Posterior vena cava (tissue), 2 donors: ENCODE measurements around the gene TSNAXIP1. TPM values are rescaled to one million over a fixed set of nuclear protein-coding genes. Genes with fewer than 3 reads are reported as not detected.

Experiments
- DNase-seq: peaks from one replicate; pipeline ENCODE4 v3.0.0-alpha.2; 2020; ENCODE audit warnings: low spot score
- intact Hi-C, 2 donors: fragments of 100-400 bp; cut with DNase I; formaldehyde crosslinking; loops; one replicate each; pipeline versions ENCODE4 v1.14.1 to v1.14.2; 2022 to 2023
- total RNA-seq, 2 donors: library from RNA; stranded (reverse); fragmentation: NEBNext Ultra II Directional; extraction: Animal tissue kit (Norgen Biotek cat#: 25700); gene quantifications; one replicate each; pipeline ENCODE4 v1.2.1, GENCODE V29; 2021
- donor health status: DM: yes; HTN: yes; CAD: no.
- donor health status: DM: yes; HTN: yes; CAD: no.

Gene TSNAXIP1
- total RNA-seq, 2 donors from 2014 or later: 0.37 to 0.52 TPM

- no peak for DNase-seq
- intact Hi-C loops: no loop called here
Measured at GRCh38 chr16:67780847-67781564, 25.7 kb upstream of the TSNAXIP1 start.

- intact Hi-C loops: no loop called here
Measured at GRCh38 chr16:67781565-67781921, 25.1 kb upstream of the TSNAXIP1 start.

GRCh38 chr16:67782567-67783352, 23.9 kb upstream of the TSNAXIP1 start:
- DNase-seq: no peak
- intact Hi-C loops: no loop called here

More at GRCh38 chr16:67781565-67781921, 25.1 kb upstream of the TSNAXIP1 start:
- DNase-seq: no peak

- intact Hi-C loops: no loop called here
- DNase-seq: no peak
Measured at GRCh38 chr16:67783353-67783725, 23.4 kb upstream of the TSNAXIP1 start.

GRCh38 chr16:67786491-67786890, 20.2 kb upstream of the TSNAXIP1 start:
- DNase-seq: no peak
- intact Hi-C loops: no loop called here

- DNase-seq: no peak
- intact Hi-C loops: no loop called here
Measured at GRCh38 chr16:67790071-67790470, 16.6 kb upstream of the TSNAXIP1 start.

GRCh38 chr16:67796099-67796718, 10.5 kb upstream of the TSNAXIP1 start:
- intact Hi-C loops: no loop called here
- DNase-seq: no peak

GRCh38 chr16:67800338-67800926, 6.3 kb upstream of the TSNAXIP1 start:
- intact Hi-C loops: loop anchor here in 1 of 2 donors (5.0 kb wide), 1 partner anchor 128 kb away; no protein-coding TSS in a partner anchor
- DNase-seq: no peak

GRCh38 chr16:67801241-67801640, 5.4 kb upstream of the TSNAXIP1 start:
- intact Hi-C loops: loop anchor here in 1 of 2 donors (5.0 kb wide), 1 partner anchor 129 kb away; no protein-coding TSS in a partner anchor
- DNase-seq: no peak

- no peak for DNase-seq
- intact Hi-C loops: loop anchor here in 1 of 2 donors (5.0 kb wide), 1 partner anchor 130 kb away; no protein-coding TSS in a partner anchor
Measured at GRCh38 chr16:67801883-67802282, 4.8 kb upstream of the TSNAXIP1 start.

GRCh38 chr16:67803894-67804293, 2.8 kb upstream of the TSNAXIP1 start:
- intact Hi-C loops: loop anchor here in 1 of 2 donors (5.0 kb wide), 1 partner anchor 132 kb away; no protein-coding TSS in a partner anchor
- no peak for DNase-seq

GRCh38 chr16:67804853-67805542, 1.7 kb upstream of the TSNAXIP1 start:
- no peak for DNase-seq
- intact Hi-C loops: loop anchor here in 1 of 2 donors (5.0 kb wide), 1 partner anchor 133 kb away; no protein-coding TSS in a partner anchor

- no peak for DNase-seq
- intact Hi-C loops: no loop called here
Measured at GRCh38 chr16:67805718-67806427, 816 bp upstream of the TSNAXIP1 start.

GRCh38 chr16:67807148-67807682, 526 bp downstream of the TSNAXIP1 start:
- intact Hi-C loops: no loop called here
- no peak for DNase-seq

- intact Hi-C loops: loop anchor here in 1 of 2 donors (10.0 kb wide), 1 partner anchor 63 kb away; the partner anchor contains the start of gene EDC4
- no peak for DNase-seq
Measured at GRCh38 chr16:67811899-67812298, 5.2 kb downstream of the TSNAXIP1 start.

- intact Hi-C loops: loop anchor here in 1 of 2 donors (10.0 kb wide), 1 partner anchor 60 kb away; the partner anchor contains the start of gene EDC4
Measured at GRCh38 chr16:67814567-67814966, 7.9 kb downstream of the TSNAXIP1 start.

GRCh38 chr16:67820608-67821259, 14.0 kb downstream of the TSNAXIP1 start:
- intact Hi-C loops: loop anchor here in 1 of 2 donors (10.0 kb wide), 1 partner anchor 224 kb away; no protein-coding TSS in a partner anchor

More at GRCh38 chr16:67814567-67814966, 7.9 kb downstream of the TSNAXIP1 start:
- no peak for DNase-seq

More at GRCh38 chr16:67820608-67821259, 14.0 kb downstream of the TSNAXIP1 start:
- no peak for DNase-seq
